Kidney (tissue), 14 donors: ENCODE results near the gene CCDC107. TPM values are rescaled to one million over a fixed set of nuclear protein-coding genes. Genes with fewer than 3 reads are reported as not detected.

Experiments
- DNase-seq, 5 donors: peaks; one replicate each; pipeline ENCODE4 v3.0.0-alpha.2; 2013 to 2020
- FAIRE-seq: peaks from 2 replicates; lab custom pipeline; 2012; peaks lifted over from hg19 to GRCh38; lab: Jason Lieb, UNC
- H3K27ac ChIP-seq, 2 donors: one replicate each; pipeline ENCODE4 v1.7.0; 2013; ENCODE audit warnings: low read depth in 2 of 2, low read length in 2 of 2, inconsistent platforms in 1 of 2
- H3K27me3 ChIP-seq: one replicate; pipeline ENCODE4 v1.7.1; 2013; ENCODE audit warnings: low read length, inconsistent platforms; ENCODE audit not compliant: control insufficient read depth, insufficient read depth
- H3K36me3 ChIP-seq, 3 donors: one replicate each; pipeline versions ENCODE4 v1.7.0 to v1.7.1; 2013; ENCODE audit warnings: low read length in 3 of 3, control low read depth in 1 of 3, inconsistent platforms in 1 of 3; ENCODE audit not compliant: insufficient read depth in 3 of 3, control insufficient read depth in 2 of 3
- H3K4me1 ChIP-seq, 3 donors: one replicate each; pipeline versions ENCODE4 v1.7.0 to v1.7.1; 2013; ENCODE audit warnings: low read length in 3 of 3, inconsistent platforms in 1 of 3, low read depth in 1 of 3; ENCODE audit not compliant: control insufficient read depth in 2 of 3, insufficient read depth in 2 of 3
- H3K4me3 ChIP-seq, 3 donors: one replicate each; pipeline versions ENCODE4 v1.7.0 to v1.8.1; 2013; ENCODE audit warnings: low read length in 3 of 3, control low read depth in 1 of 3, inconsistent platforms in 1 of 3
- H3K9ac ChIP-seq, 3 donors: one replicate each; pipeline versions ENCODE4 v1.7.0 to v1.7.1; 2013; ENCODE audit warnings: low read length in 3 of 3, control low read depth in 1 of 3, inconsistent platforms in 1 of 3
- H3K9me3 ChIP-seq, 3 donors: one replicate each; pipeline versions ENCODE4 v1.7.0 to v1.7.1; 2013; ENCODE audit warnings: low read length in 3 of 3, control low read depth in 1 of 3, inconsistent platforms in 1 of 3; ENCODE audit not compliant: control insufficient read depth in 2 of 3, insufficient read depth in 1 of 3
- intact Hi-C: fragments of 100-400 bp; cut with DNase I; formaldehyde crosslinking; loops from one replicate; pipeline ENCODE4 v1.11.1; 2022
- polyA plus RNA-seq: library from polyadenylated mRNA; stranded (reverse); fragments of 350-450 nt; fragmentation: Illumina TruSeq; extraction: RNeasy Lipid Tissue Mini Kit (QIAGEN cat#74804); gene quantifications from one replicate; pipeline ENCODE4 v1.2.3, GENCODE V29; 2014; ENCODE audit warnings: low read depth, low replicate concordance; ENCODE audit not compliant: insufficient read depth
- total RNA-seq: library from RNA; stranded (reverse); fragmentation: NEBNext Ultra II Directional; extraction: Animal tissue kit (Norgen Biotek cat#: 25700); gene quantifications from one replicate; pipeline ENCODE4 v1.2.1, GENCODE V29; 2021
- TF ChIP-seq, protein P1 (sequence below): IDR thresholded peaks from 3 replicates; pipeline ENCODE4 v1.5.1; 2012; ENCODE audit warnings: mild to moderate bottlenecking, moderate library complexity, borderline replicate concordance; ENCODE audit not compliant: insufficient read depth; ENCODE audit errors: extremely low read depth
- donor health status: control.
- donor health status: control.
- donor health status: control.
- donor health status: control.
- donor health status: control.
- donor health status: DM: yes; HTN: yes; CAD: no.
- donor health status: Normal renal cell carcinoma (clear cell type).

The CCDC107 gene
- total and polyA plus RNA-seq, 2 donors from 2014 or later, result 26.8 to 52.3 TPM

DNA sequence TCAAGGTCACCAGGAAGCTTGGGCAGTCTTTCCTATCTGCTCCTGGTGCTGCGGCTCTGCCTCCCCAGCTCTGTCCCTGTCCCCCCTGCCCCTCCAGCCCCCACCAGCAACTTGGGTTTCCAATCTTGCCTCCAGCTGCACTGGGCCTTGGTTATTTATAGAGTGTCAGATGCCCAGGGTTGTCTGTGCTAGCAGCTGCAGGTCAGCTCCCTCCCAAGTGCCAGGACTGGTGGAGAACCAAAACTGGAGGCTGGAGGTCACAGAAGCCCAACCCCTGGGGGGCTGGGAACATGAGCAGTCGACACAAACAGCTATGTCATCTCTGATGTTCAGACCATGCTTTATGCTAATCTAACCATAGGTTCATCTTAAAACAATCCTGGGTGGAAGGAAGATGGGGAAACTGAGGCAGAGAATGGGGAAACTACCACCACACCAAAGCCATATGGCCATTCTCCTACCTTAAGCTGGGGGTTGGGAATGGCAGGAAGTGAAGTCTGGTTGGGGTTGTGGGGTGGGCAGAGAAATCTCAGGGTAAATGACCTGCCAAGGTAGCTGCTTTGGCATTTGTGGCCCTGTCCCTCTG is 30.0 kb downstream of the CCDC107 start:
- TF ChIP-seq, protein P1, sequence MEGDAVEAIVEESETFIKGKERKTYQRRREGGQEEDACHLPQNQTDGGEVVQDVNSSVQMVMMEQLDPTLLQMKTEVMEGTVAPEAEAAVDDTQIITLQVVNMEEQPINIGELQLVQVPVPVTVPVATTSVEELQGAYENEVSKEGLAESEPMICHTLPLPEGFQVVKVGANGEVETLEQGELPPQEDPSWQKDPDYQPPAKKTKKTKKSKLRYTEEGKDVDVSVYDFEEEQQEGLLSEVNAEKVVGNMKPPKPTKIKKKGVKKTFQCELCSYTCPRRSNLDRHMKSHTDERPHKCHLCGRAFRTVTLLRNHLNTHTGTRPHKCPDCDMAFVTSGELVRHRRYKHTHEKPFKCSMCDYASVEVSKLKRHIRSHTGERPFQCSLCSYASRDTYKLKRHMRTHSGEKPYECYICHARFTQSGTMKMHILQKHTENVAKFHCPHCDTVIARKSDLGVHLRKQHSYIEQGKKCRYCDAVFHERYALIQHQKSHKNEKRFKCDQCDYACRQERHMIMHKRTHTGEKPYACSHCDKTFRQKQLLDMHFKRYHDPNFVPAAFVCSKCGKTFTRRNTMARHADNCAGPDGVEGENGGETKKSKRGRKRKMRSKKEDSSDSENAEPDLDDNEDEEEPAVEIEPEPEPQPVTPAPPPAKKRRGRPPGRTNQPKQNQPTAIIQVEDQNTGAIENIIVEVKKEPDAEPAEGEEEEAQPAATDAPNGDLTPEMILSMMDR, result no peak
- intact Hi-C loops, result no loop called here
- Histone ChIP-seq H3K27ac (no peak overlapping the region), H3K4me1 (peaks cover 0 to 6% (median 0%) of the 10 kb centered on the region in 3 donors), H3K9ac (no peak overlapping the region), H3K4me3 (peak overlapping the region in 1 of 3 donors; percentile 17), H3K27me3 (no peaks in the 10 kb centered on the region), H3K36me3 (peaks cover 0 to 2% (median 0%) of the 10 kb centered on the region in 3 donors), H3K9me3 (no peaks in the 10 kb centered on the region)
- FAIRE-seq, result no peak
- DNase-seq, result no peak

DNA sequence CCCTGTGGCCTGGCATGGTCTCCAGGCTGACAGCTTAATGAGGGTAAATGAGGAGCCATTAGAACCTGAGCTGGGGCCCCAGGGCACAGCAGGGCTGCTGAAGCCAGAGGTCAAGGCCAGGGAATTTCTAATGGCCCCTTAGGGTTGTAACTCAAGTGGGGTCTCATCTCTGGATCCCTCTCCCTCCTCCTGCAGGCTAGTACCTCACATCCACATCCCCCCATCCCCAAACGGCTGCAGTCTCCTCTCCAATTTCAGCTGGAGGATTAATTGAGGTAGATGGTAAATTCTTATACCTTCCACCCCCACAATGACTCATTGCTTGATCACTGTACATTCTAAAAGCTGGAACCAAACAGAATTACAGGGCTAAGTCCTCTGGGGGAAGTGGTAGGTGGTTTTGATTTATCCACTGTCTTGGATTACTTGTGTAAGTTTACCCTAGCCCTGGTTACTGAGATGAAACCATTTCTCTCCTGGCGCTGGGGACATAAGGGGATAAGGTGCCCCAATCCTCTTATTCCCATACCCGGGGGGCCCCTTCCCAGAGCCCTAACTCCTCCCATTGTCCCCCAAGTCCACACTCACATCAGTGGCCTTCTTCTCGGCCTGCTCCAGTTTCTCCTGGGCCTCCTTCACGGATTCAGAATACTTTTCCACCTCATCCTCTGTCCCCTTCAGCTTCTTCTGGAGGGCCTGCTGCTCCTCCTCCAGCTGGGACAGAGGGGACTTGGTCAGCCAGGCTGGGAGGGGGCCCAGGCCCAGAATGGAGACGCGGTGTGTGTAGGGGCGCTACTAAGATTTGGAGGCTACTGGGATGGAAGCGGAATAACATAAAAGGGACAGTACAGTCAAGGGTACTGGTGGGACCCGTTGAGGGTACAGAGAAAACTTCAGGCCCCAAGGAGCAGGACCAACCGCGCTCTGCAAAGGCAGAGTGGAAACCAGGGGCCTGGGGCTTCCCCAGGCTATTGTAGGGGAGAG is 30.8 kb downstream of the CCDC107 start:
- Histone ChIP-seq H3K4me3 (peak overlapping the region; percentile 40 to 74 (median 40)), H3K27ac (peak overlapping the region; percentile 76 to 85), H3K9ac (peak overlapping the region in 2 of 3 donors; percentile 23 to 65), H3K9me3 (no peaks in the 10 kb centered on the region), H3K27me3 (no peaks in the 10 kb centered on the region), H3K36me3 (peaks cover 0 to 2% (median 0%) of the 10 kb centered on the region in 3 donors), H3K4me1 (peaks cover 0 to 6% (median 0%) of the 10 kb centered on the region in 3 donors)
- intact Hi-C loops, result no loop called here
- DNase-seq, result peak in 2 of 5 donors; percentile 0 to 54
- FAIRE-seq, result no peak
- TF ChIP-seq, protein P1, result no peak

DNA sequence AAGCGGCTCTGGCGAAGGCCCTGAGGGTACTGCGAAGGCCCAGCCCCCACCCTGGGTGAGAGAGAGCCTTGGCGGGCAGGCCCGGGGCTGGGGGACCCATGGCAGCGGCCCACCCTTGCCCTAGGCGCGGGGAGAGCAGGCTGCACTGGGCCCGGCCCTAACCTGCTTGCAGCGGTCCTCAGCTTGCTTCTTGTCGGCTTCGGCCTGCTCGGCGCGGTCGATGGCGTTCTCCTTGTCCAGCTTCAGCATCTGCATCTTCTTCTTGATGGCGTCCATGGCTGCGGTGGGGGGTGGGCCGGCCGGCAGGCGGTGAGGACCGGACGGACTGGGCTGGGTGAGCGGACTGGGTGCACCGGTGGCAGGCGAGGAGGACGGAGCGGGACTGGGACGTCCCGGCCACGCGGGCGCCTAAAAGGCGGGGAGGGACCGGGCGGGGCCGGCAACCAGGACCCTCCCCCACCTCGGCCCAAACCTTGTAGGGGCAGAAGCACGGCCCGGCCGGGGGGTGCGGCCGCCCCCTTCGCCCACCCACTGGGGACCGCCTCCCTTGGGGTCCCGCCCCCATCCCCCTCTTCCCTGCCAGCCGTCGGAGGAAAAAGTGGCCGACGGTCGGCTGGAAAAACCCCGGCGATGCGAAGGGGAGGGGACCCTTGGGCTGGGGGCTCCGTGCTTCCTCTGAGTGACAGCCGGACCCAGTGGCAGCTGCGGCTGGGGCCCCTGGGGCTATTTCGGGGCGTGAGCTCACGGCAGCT is 31.6 kb downstream of the CCDC107 start, which contains the start of gene TPM2:
TSS of gene TPM2 (minus strand) at position 384 of the 752 bp plus-strand sequence. CDS start at position 276, 108 bp downstream.
- FAIRE-seq (no peak), DNase-seq (peak in 4 of 5 donors; percentile 57 to 95 (median 79))
- peaks cover 0 to 6% (median 0%) of the 10 kb centered on the region in 3 donors for H3K4me1 ChIP-seq
- H3K9ac ChIP-seq, result peak within 1 kb of the TSS; percentile 10 to 69 (median 55)
- peak within 1 kb of the TSS; percentile 45 to 74 (median 66) for H3K4me3 ChIP-seq
- TF ChIP-seq, protein P1, result no peak
- peak within 1 kb of the TSS; percentile 85 to 95 for H3K27ac ChIP-seq
- no peaks in the 10 kb centered on the region for H3K27me3 ChIP-seq
- H3K36me3 ChIP-seq, result peaks cover 0 to 2% (median 0%) of the 10 kb centered on the region in 3 donors
- intact Hi-C loops, result no loop called here
- H3K9me3 ChIP-seq, result no peaks in the 10 kb centered on the region
